Ovary (tissue), 9 donors: ENCODE data around the gene PDK2. TPM values are rescaled to one million over a fixed set of nuclear protein-coding genes. Genes with fewer than 3 reads are reported as not detected.
A peak's percentile ranks its signal among the peaks of the same experiment; 100 is the strongest.

ENCODE experiments used
- DNase-seq, 5 donors: peaks; one replicate each; pipeline ENCODE4 v3.0.0-alpha.2; 2019 to 2020
- H3K27ac ChIP-seq, 2 donors: fragments of 200-600 bp; one replicate each; pipeline versions ENCODE4 v1.5.1 to v1.8.0; 2019 to 2022
- H3K27me3 ChIP-seq: fragments of 200-600 bp; one replicate; pipeline ENCODE4 v1.8.0; 2022
- H3K36me3 ChIP-seq: fragments of 200-600 bp; sonication (generic); one replicate; pipeline ENCODE4 v1.5.1; 2019
- H3K4me1 ChIP-seq: one replicate; pipeline ENCODE4 v1.8.1; 2013; ENCODE audit warnings: mild to moderate bottlenecking, moderate library complexity; ENCODE audit not compliant: insufficient read depth
- H3K4me3 ChIP-seq: fragments of 200-600 bp; sonication (generic); one replicate; pipeline ENCODE4 v1.5.1; 2017
- H3K9me3 ChIP-seq, 2 donors: fragments of 200-600 bp in 1 of 2; sonication (generic) in 1 of 2; one replicate each; pipeline versions ENCODE4 v1.5.1 to v1.8.1; 2013 to 2019; ENCODE audit warnings: mild to moderate bottlenecking in 1 of 2, moderate library complexity in 1 of 2
- EP300 ChIP-seq: sonication (generic); formaldehyde crosslinking; IDR thresholded peaks from one replicate; pipeline ENCODE4 v1.6.1; 2017; ENCODE audit warnings: antibody characterized with exemption
- POLR2A ChIP-seq: fragments of 450-650 bp; IDR thresholded peaks from one replicate; pipeline ENCODE4 v1.6.1; 2017; ENCODE audit warnings: antibody characterized with exemption, mild to moderate bottlenecking, moderate library complexity
- WGBS, 3 donors: extraction: QIAGEN DNeasy Blood & Tissue Kit in 1 of 3; methylation state at CpG; one replicate each; pipeline versions ENCODE4 v1.1.5 to v1.1.7; 2013 to 2017; 5-methylcytosine and 5-hydroxymethylcytosine counted together
- intact Hi-C, 4 donors: fragments of 100-400 bp; cut with DNase I; formaldehyde crosslinking; loops; one replicate each; pipeline versions ENCODE4 v1.11.0 to v1.15.1; 2022 to 2023
- polyA plus RNA-seq, 2 donors: library from polyadenylated mRNA; stranded (reverse); fragments of 200-250 nt in 1 of 2; fragments of 350-450 nt in 1 of 2; fragmentation: Illumina TruSeq in 1 of 2; extraction: RNeasy Lipid Tissue Mini Kit (QIAGEN cat#74804) in 1 of 2; gene quantifications; one replicate each; pipeline ENCODE4 v1.2.3, GENCODE V29; 2013 to 2014
- total RNA-seq, 7 donors: library from RNA; depleted of rRNA in 2 of 7; stranded (reverse); fragments of >200 nt in 2 of 7; fragmentation: NEBNext Ultra II Directional in 3 of 7; extraction: Animal tissue kit (Norgen Biotek cat#: 25700) in 3 of 7; gene quantifications; one replicate each; pipeline versions ENCODE4 v1.1.0 to v1.2.4, GENCODE V29; 2016 to 2023
- TF ChIP-seq, protein P1 (sequence below), 3 donors: fragments of 450-650 bp in 2 of 3; fragments of 200-600 bp in 1 of 3; IDR thresholded peaks; one replicate each; pipeline versions ENCODE4 v1.5.1 to v1.8.0; 2016 to 2022; ENCODE audit warnings: antibody characterized with exemption in 3 of 3, mild to moderate bottlenecking in 1 of 3
- donor health status: DM: no; HTN: no; CAD: no; lungs with moderate emphysema.
- donor health status: DM: no; HTN: no; CAD: no.
- donor health status: Bipolar disorder and iron deficiency.
- donor health status: DM: yes; HTN: yes; CAD: no.
- donor health status: DM: no; HTN: no; CAD: no.
- donor health status: DM: yes; HTN: yes; CAD: no.

PDK2 gene
- total and polyA plus RNA-seq, 9 donors, result 36.5 to 83.2 (median 54.7) TPM

DNA sequence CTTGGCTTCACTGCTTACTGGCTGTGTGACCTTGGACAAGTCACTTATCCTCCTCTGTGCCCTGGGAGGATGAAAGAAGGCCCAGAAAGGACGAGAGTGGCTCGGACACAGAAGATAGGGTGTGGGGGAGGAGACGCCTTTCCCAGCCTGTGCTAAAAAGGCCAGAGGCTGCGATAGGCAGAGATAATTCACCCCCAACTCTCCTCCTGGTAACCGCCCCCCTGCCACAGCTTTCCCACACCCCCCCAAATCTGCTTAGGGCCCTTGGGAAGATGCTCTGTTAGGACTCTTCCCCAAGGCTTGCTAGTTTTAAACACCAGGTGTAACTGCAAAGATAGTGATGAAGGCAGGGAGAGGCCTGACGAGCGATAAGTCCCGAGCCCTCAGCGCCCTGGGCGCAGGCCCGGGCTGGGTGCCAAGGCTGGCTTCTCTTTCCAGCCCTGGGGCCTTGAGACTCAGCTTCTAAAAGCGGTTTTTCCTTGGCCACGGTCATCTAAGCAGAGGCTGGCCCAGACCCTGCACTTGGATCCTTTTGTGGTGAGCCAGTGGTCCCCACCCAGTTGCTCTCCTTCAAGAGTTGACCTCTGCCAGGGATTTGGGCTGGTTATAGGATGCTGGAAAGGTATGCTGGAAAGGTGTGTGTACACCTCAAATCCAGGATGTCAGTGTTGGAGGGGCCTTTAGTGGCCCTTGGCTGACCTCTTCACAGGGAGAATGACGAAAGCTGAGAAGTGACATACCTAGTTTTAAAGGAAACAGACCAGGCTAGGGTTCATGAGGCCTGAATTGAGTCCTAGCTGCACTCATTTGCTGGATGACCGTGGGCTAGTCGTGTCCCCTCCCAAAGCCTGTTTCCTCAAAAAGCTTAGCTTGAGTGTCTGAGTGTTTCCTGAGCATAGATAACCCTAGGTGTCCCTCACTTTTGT is 58.8 kb downstream of the PDK2 start:
- H3K36me3 ChIP-seq, result no peaks in the 10 kb centered on the region
- TF ChIP-seq EP300, result no peak
- TF ChIP-seq, protein P1, sequence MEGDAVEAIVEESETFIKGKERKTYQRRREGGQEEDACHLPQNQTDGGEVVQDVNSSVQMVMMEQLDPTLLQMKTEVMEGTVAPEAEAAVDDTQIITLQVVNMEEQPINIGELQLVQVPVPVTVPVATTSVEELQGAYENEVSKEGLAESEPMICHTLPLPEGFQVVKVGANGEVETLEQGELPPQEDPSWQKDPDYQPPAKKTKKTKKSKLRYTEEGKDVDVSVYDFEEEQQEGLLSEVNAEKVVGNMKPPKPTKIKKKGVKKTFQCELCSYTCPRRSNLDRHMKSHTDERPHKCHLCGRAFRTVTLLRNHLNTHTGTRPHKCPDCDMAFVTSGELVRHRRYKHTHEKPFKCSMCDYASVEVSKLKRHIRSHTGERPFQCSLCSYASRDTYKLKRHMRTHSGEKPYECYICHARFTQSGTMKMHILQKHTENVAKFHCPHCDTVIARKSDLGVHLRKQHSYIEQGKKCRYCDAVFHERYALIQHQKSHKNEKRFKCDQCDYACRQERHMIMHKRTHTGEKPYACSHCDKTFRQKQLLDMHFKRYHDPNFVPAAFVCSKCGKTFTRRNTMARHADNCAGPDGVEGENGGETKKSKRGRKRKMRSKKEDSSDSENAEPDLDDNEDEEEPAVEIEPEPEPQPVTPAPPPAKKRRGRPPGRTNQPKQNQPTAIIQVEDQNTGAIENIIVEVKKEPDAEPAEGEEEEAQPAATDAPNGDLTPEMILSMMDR (IDR thresholded peaks at IDR 0.05), result no peak
- no peak for TF ChIP-seq POLR2A
- WGBS, 3 donors, result 14 to 23% (median 15%) methylated on average over 16 of the region's 16 CpGs
- H3K4me3 ChIP-seq, result no peak overlapping the region
- DNase-seq, result peak; percentile 75 to 88 (median 84)
- H3K4me1 ChIP-seq, result peaks cover 22% of the 10 kb centered on the region
- peak overlapping the region; percentile 70 to 81 for H3K27ac ChIP-seq
- H3K27me3 ChIP-seq, result no peaks in the 10 kb centered on the region
- no peaks in the 10 kb centered on the region for H3K9me3 ChIP-seq
- intact Hi-C loops, result loop anchor here in 2 of 4 donors (2.0 to 5.0 kb wide), 2 partner anchors 29 to 1607 kb away; partner anchors contain the start of gene HOXB2 (in 1 of the 2)

DNA sequence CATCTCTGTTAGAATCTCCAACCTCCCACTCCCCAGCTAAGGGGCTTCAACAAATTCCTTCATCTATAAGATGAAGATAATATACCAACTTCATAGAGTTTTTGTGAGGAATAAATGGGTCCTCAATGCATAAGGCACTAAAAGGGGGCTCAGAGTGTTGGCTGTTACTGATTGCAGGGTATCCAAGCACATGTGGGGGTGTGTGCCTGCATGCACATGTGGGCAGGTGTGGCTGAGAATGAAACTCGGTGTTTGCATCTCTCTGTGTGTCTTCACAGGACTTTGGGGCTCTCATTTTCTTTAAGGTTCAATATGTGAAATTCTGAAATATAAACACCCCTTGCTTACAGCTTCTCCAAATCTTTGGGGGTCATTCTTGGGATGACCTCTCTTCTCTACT is 59.5 kb downstream of the PDK2 start:
- WGBS, 3 donors, result 21 to 30% (median 26%) methylated on average over 1 of the region's 1 CpG
- no peak for DNase-seq
- Histone ChIP-seq H3K27ac (peak overlapping the region; percentile 22 to 81), H3K4me3 (no peak overlapping the region), H3K4me1 (peaks cover 22% of the 10 kb centered on the region), H3K27me3 (no peaks in the 10 kb centered on the region), H3K36me3 (no peaks in the 10 kb centered on the region), H3K9me3 (no peaks in the 10 kb centered on the region)
- intact Hi-C loops, result loop anchor here in 1 of 4 donors (5.0 kb wide), 1 partner anchor 1607 kb away; the partner anchor contains the start of gene HOXB2
- TF ChIP-seq, protein P1 (IDR thresholded peaks at IDR 0.05), result no peak
- TF ChIP-seq POLR2A, result no peak

DNA sequence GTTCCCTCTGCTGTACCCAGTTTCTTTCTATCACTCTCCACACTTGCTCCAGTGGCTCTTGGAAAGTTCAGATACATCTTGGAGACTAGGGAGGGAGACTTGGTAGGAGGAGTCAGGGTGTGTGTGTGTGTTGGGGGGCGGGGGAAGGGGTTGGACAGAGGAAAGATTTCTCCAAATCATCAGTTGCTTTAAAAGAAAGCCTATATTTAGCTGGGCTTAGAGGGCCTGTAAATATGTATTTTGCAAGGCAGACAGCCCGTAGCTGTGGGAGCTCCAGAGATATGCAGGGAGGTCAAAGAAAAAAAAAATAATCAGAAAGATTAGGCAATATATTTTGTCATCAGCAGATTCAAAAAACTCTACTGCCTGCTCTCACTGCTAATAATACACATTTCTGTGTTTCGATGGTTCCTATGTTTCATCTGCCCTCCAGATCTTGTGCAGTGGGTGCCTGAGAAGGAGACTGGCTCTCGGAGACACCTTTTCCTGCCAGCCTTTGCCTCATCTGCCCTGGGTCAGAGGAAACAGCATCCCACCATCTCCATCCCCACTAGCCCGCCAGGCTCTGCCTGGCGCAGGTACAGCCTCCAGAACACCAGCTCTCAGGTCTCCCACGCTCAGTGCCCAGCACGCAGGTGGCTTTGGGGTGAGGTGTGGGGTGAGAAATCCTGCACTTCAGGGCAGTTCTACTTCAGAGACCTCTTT is 60.1 kb downstream of the PDK2 start:
- 39 to 45% (median 40%) methylated on average over 8 of the region's 8 CpGs for WGBS, 3 donors
- Histone ChIP-seq H3K27me3 (no peaks in the 10 kb centered on the region), H3K4me3 (no peak overlapping the region), H3K4me1 (peaks cover 22% of the 10 kb centered on the region), H3K27ac (peak overlapping the region; percentile 70 to 81), H3K36me3 (no peaks in the 10 kb centered on the region), H3K9me3 (no peaks in the 10 kb centered on the region)
- intact Hi-C loops, result no loop called here
- no peak for TF ChIP-seq EP300
- TF ChIP-seq, protein P1 (IDR thresholded peaks at IDR 0.05), result no peak
- no peak for TF ChIP-seq POLR2A
- peak in 4 of 5 donors; percentile 59 to 83 (median 66) for DNase-seq

DNA sequence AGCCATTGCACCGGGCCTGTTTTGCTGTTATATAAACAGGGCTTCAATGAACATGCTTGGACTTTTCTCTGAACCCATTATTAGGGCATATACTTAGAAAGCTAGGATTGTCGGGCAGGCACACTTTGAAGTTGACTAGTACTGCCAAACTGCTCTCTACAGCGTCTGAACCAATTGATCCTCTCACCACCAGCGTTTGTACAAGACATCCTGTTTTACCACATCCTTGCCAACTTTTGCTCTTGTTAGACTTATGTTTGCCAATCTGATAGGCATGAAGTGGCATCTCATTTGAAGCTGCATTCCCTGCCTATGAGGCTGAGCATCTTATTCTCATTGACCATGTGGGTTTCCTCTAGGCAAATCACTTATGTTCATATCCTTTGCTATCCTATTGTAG is 62.7 kb downstream of the PDK2 start:
- Histone ChIP-seq H3K36me3 (no peaks in the 10 kb centered on the region), H3K27me3 (no peaks in the 10 kb centered on the region), H3K9me3 (no peaks in the 10 kb centered on the region), H3K4me1 (peaks cover 17% of the 10 kb centered on the region), H3K4me3 (no peak overlapping the region), H3K27ac (no peak overlapping the region)
- intact Hi-C loops, result no loop called here
- TF ChIP-seq EP300, result no peak
- no peak for TF ChIP-seq POLR2A
- TF ChIP-seq, protein P1 (IDR thresholded peaks at IDR 0.05), result no peak
- 73 to 76% (median 76%) methylated on average over 4 of the region's 4 CpGs for WGBS, 3 donors
- DNase-seq, result no peak
